ENCODE results near the gene HSD11B2. TPM values are rescaled to one million over a fixed set of nuclear protein-coding genes. Genes with fewer than 3 reads are reported as not detected.

HSD11B2 gene
- total RNA-seq, 2 donors from 2014 or later = not detected

- H3K4me3 ChIP-seq = no peak overlapping the region
- H3K4me1 ChIP-seq = peaks cover 0 to 61% of the 10 kb centered on the region in 2 donors
- DNase-seq (ENCODE audit: low spot score) = no peak
- no peaks in the 10 kb centered on the region for H3K9me3 ChIP-seq
- no peaks in the 10 kb centered on the region for H3K27me3 ChIP-seq
- H3K27ac ChIP-seq = no peak overlapping the region
- TF ChIP-seq CTCF (IDR thresholded peaks at IDR 0.05) = no peak
- no peaks in the 10 kb centered on the region for H3K36me3 ChIP-seq
Measured at GRCh38 chr16:67477960-67478554, 47.1 kb downstream of the HSD11B2 start.

GRCh38 chr16:67480833-67481560, 50.1 kb downstream of the HSD11B2 start, which contains the start of gene ATP6V0D1:
TSS of gene ATP6V0D1 (minus strand) at chr16:67481157. CDS start at chr16:67481086, 71 bp downstream.
- TF ChIP-seq CTCF (IDR thresholded peaks at IDR 0.05) = peak; percentile 78 to 92
- peak; percentile 99 for DNase-seq (ENCODE audit: low spot score)
- Histone ChIP-seq H3K9me3 (no peaks in the 10 kb centered on the region), H3K4me3 (peak within 1 kb of the TSS; percentile 74 to 95), H3K27me3 (no peaks in the 10 kb centered on the region), H3K27ac (peak within 1 kb of the TSS; percentile 89 to 96), H3K4me1 (peaks cover 0 to 46% of the 10 kb centered on the region in 2 donors), H3K36me3 (no peaks in the 10 kb centered on the region)

- H3K4me1 ChIP-seq = peaks cover 0 to 40% of the 10 kb centered on the region in 2 donors
- H3K4me3 ChIP-seq = peak overlapping the region; percentile 74 to 95
Measured at GRCh38 chr16:67481561-67482232, 50.8 kb downstream of the HSD11B2 start.

GRCh38 chr16:67482233-67482924, 51.5 kb downstream of the HSD11B2 start:
- H3K4me1 ChIP-seq = peaks cover 0 to 40% of the 10 kb centered on the region in 2 donors

More at GRCh38 chr16:67481561-67482232, 50.8 kb downstream of the HSD11B2 start:
- no peak for DNase-seq (ENCODE audit: low spot score)
- Histone ChIP-seq H3K9me3 (no peaks in the 10 kb centered on the region), H3K36me3 (no peaks in the 10 kb centered on the region), H3K27ac (peak overlapping the region; percentile 89 to 96), H3K27me3 (no peaks in the 10 kb centered on the region)
- TF ChIP-seq CTCF (IDR thresholded peaks at IDR 0.05) = no peak

More at GRCh38 chr16:67482233-67482924, 51.5 kb downstream of the HSD11B2 start:
- TF ChIP-seq CTCF (IDR thresholded peaks at IDR 0.05) = no peak
- no peaks in the 10 kb centered on the region for H3K27me3 ChIP-seq
- no peaks in the 10 kb centered on the region for H3K36me3 ChIP-seq
- peak overlapping the region; percentile 74 to 95 for H3K4me3 ChIP-seq
- H3K9me3 ChIP-seq = no peaks in the 10 kb centered on the region
- peak overlapping the region; percentile 89 to 96 for H3K27ac ChIP-seq
- no peak for DNase-seq (ENCODE audit: low spot score)

Data from right atrium auricular region (tissue), 2 donors.